GM18870 (cell line): ENCODE measurements around the gene VIPR2.
"Not testable (repeated sequence)": the region's sequence is repeated elsewhere in the genome, so short reads cannot be mapped to it uniquely, and the experiment has no call there.

ENCODE experiments used
- ATAC-seq: cut with Tn5 transposase; IDR thresholded peaks from one replicate; pipeline ENCODE4 v1.9.1; 2021; ENCODE audit warnings: moderate library complexity; ENCODE audit not compliant: unreplicated experiment

VIPR2 gene, protein sequence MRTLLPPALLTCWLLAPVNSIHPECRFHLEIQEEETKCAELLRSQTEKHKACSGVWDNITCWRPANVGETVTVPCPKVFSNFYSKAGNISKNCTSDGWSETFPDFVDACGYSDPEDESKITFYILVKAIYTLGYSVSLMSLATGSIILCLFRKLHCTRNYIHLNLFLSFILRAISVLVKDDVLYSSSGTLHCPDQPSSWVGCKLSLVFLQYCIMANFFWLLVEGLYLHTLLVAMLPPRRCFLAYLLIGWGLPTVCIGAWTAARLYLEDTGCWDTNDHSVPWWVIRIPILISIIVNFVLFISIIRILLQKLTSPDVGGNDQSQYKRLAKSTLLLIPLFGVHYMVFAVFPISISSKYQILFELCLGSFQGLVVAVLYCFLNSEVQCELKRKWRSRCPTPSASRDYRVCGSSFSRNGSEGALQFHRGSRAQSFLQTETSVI

DNA sequence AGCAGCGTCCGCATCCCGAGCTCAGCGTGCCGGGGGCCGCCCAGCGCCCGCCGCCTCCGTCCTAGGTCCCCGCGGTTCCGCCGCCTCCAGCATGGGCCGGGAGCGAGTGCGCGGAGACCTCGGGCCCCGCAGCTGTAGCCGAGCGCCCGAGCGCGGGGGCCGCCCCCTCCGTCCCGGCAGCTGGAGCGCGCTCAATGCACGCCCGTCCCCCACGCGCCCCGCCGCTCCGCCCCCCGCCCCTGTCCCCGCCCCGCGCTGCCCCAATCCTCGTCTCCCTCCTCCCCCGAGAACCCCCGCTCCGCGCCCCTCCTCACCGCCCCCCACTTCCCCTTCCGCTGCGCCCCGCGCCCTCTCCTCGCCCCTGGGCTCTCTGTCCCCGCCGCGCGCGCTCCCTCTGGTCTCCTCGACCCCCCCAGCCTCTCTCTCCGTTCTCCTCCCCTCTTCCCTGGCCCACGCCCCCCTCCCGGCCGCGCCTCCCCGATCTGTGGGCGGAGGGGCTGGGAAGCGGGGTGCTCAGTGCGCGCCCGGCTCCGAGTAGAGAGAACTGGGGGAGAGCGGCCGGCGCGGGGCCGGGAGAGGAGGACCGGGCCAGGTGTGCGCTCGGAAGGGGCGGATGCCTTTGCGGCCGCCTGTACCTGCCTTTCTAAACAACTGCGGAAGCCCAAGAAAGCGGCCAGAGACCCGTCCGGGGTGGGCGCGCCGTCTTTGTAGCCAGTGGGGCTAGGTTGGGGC is at the start of gene VIPR2:
VIPR2 (minus strand) TSS at position 110 of the 732 bp plus-strand sequence; CDS start at position 14, 96 bp downstream.
- ATAC-seq = no peak

DNA sequence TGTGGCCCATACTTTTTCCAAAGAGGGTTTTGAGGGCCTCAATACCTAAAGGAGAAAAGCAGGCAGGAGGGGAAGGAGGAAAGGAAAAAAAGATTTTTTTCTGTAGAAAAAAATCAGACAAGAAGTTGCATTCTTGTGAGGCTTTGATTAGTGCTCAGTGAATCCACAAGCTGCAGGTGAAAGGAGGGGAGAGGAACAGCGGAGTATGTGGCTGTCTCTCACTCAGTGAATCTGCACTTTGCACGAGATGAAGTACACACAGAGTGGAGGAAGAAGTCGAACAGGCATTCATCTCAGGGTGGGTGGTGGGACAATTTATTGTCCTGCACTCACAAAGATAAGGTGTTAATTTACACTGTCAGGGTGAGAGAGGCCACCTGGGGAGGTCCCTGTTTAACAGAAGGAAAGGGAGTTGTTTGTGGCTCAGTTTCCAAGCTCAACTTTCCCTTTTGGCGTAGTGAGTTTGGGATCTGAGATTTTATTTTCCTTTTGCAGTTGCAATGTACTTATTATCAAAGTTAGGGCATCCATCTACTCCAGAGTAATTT is 49.0 kb upstream of the VIPR2 start:
- no peak for ATAC-seq

DNA sequence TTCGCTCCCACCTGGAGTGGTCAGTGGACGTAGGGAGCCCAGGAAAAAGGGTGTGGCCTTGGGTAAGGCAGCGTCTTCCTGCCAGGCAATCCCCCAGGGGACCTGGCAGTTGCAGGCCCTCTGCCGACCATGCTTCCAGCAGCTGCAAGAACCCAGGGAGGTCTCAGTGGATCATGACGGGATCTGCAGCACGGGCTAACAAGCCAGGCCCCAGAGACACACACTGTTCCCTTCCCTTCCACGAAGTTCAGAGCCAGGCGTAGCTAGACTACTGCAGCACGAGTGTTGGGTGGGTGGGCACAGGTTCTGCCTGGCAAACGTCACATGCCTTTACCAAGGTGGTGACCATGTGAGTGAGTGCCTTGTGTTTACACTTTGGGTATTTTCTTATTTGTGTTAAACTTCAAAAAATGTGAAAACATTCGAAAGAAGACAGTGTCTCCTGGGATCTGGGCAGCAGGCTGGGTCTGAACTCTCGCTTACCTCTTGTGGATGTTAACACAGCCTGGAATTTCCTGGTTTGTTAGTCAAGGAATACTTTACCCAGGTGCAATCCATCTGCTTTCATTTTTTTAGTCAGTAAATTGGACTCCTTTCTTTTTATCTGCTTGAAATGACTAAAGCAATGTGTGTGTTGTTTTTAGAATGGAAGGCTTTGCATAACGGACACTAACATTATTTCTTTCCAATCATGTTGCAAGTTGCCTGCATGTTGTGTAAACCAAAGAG is 48.2 kb upstream of the VIPR2 start:
- no peak for ATAC-seq

DNA sequence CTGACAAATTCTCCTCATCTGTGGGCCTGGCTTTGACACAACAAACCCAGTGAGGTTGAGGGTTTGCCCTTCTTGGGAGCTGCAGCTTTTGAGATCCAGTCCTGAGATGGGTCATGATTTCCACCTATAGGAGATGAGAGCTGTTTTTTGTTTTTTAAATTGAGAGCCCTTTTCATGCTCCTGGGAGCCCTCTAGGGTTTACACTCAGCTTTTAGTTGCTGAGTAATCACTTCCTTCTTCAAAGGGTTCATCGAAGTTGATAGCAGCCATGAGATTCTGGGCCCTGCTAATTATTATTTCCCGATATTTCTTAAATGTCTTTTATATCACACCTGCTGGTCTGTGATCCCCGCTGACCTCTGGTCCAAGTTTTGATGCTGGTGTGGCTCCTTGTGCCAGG is 47.3 kb upstream of the VIPR2 start:
- ATAC-seq = no peak

DNA sequence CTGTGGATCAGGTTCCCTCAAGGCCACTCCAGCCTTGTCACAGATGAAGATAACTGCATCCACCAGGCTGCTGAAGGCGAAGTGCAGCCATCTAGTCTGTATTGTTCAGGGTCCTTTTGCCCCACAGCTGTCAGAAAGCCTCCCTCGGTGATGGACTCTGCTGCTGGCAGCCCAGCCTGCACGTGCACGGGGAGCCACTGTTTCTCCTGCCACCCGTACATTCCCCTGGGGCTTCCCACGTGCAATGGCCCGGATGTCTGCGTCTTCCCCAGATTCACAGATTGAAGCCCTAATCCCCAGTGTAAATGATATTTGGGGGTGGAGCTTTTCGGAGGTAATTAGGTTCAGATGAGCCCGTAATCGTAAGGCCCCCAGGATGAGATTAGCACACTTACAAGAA is 46.6 kb upstream of the VIPR2 start:
- no peak for ATAC-seq

DNA sequence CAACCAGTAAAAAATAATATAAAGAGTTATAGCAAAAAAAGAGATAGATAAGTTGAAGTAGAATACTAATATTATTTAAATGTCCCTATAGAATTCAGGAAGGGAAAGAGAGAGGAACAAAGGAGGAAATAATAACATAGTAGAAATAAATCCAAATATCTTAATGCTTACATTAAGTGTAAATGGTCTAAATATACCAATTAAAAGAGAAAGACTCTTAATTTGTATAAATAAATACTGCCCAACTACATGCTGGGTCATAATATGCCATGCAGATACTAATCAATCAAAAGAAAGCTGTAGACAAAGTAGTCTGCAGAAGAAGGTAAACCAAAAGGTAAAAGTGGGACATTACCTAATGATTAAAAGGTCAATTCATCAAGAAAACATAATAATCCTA is 43.3 kb upstream of the VIPR2 start:
- ATAC-seq = no peak

DNA sequence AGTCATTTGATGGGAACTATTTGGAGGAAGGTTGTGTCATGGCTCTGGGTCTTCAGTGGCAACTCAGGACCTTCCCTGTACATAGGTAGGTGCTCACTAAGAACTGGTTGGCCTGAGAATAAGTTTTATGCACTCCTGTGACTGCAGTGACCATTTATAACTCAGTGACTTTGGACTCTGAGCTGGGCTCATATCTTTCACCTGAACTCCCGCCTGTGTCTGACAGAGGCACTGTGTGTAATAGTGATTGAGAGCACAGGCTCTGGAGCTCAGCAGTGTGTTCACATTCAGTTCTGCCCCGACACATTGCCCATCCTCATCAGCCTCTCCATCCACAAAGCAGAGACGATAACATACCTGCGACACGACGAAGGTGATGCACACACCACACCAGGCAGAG is 34.6 kb upstream of the VIPR2 start:
- ATAC-seq = no peak

DNA sequence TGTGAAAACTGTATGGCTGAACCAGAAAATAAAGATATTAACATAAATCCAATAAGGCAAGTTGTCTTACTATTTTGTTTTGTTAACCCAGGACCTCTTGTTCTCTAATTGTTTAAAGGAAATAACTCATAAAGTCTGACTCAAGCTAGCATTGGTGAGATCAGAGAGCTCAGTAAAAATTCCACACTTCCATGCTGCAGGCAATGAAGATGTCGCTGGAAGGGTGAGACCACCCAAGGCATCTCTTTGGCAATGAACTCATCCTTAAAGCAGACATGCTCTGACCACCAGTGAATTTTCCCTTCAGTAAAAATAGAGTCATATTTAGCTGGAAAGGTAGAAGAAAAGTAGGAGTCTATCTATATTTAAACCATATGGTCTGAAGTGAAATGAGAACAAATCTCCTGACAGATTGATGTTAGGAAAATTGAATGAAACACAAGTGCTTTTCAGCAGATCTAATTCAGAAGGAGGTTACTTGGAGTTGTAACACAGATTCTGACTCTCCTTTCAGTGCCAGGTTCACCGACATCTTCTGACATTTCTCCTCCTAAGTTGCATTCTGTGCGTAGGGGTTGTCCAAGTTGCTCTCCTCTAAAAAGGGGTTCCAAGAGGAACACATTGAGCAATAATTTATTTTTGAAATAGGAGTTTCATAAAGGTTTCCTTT is 32.8 kb upstream of the VIPR2 start:
- ATAC-seq = no peak

DNA sequence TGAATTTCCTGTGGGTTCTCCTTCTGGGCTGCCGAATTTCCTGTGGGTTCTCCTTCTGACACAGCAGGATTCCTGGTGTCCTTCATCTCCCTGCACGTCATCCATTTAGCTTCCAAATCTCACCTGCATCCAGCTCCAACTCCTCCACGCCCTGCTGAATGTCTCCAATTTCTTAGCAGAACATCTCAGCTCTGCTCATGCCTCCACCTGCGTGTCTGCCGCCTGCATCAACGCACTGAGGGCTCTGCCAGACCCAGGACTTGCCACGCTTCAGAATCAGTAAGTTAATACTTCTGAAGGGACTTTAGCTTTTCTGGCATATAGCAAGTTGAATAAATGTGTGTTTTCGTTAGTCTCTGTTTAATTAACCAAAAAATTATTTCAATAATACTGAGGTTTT is 31.1 kb upstream of the VIPR2 start:
- ATAC-seq = no peak

DNA sequence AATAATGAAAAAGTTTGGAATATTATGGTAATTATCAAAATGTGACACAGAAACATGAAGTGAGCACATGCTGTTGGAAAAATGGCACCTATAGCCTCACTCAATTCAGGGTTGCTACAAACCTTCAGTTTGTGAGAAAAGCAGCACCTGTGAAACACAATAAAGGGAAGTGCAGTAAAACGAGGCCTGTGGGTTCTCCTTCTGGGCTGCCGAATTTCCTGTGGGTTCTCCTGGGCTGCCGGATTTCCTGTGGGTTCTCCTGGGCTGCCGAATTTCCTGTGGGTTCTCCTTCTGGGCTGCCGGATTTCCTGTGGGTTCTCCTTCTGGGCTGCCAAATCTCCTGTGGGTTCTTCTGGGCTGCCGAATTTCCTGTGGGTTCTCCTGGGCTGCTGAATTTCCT is 30.4 kb upstream of the VIPR2 start:
- ATAC-seq = not testable (repeated sequence)

DNA sequence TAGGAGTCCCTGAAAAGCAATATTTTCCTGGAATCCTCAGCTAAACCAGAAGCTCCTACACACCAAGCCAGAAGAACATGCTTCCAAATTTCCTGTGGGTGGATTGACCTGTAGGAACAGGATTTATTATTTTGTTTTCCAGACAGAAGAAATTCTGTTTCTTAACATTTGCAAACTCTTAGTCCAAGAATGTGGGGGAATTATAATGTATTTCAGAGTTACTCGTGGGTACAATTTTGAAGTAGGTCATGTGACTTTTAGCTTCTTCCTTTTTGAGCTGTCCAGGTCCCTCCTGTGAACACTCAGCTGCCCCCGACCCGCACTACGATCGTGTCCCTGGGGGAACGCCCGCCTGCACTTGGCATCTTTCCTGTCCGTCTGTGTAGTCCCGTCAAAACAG is 27.7 kb upstream of the VIPR2 start:
- no peak for ATAC-seq

DNA sequence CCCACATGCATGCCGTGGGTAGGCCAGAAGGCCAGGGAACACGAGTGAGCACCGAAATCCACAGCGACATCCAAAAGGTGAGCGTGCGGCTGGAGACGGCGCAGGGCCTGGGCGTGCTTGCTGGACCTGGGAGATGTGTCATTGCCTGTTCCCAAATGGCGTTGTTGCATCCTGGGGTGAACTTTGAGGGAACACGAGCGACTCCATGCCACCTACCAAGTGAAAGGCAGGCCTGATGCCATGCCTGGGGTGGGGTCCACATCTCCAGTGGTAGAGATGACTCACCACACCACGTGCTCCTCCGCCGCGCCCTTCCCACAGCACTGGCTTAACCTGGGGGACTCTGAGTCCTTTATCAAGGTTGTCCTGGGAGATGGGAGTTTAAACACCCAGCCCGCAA is 24.7 kb upstream of the VIPR2 start:
- ATAC-seq = no peak

DNA sequence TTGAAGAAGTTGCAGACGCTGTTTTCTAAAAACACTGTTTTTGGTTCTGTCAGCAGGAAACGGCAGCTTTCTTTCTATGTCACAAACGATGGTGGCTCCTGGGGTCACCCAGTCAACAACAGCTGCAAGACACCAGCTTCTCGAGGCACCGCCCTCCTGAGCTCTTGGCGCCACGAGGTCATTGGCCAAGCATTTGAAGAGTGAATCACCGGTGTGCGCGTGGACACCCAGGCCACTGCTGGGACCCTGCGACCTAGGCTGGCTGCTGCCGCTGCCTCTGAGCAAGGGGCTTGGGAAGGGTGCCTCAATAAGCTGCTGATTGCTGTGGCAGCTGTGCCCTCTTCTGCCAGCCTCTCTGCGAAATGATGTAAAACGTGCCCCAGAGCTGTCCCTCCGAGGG is 22.5 kb upstream of the VIPR2 start:
- ATAC-seq = no peak

DNA sequence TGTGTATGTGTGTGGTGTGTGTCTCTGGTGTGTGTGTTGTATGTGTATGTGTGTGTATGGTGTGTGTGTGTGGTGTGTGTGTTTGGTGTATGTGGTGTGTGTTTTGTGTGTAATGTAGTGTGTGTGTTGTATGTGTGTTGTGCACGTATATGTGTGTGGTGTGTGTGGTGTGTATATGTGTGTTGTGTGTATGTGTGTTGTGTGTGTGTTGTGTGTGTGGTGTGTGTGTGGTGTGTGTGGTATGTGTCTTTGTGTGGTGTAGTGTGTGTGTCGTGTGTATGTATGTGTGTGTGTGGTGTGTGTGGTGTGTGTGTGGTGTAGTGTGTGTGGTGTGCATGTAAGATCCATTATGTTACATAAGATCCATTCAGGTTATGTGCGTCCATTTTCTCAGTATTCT is 21.9 kb upstream of the VIPR2 start:
- ATAC-seq = no peak

DNA sequence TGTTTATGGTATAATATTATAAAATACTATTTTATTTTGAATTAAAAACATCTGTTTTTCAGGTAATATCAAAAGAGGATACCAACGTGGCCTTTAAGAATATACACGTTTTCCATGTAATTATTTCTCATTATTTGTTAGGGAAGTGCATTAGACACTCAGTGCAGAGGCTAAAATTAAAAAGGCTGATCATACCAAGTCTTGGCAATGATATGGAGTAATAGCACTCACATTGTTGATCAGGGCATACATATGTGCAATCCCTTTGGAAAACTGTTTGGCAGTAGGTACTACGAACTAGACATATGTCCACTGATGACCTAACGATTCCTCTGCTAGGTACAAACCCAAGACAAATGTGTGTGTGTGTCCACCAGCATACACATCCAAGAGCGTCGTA is 20.7 kb upstream of the VIPR2 start:
- ATAC-seq = no peak

DNA sequence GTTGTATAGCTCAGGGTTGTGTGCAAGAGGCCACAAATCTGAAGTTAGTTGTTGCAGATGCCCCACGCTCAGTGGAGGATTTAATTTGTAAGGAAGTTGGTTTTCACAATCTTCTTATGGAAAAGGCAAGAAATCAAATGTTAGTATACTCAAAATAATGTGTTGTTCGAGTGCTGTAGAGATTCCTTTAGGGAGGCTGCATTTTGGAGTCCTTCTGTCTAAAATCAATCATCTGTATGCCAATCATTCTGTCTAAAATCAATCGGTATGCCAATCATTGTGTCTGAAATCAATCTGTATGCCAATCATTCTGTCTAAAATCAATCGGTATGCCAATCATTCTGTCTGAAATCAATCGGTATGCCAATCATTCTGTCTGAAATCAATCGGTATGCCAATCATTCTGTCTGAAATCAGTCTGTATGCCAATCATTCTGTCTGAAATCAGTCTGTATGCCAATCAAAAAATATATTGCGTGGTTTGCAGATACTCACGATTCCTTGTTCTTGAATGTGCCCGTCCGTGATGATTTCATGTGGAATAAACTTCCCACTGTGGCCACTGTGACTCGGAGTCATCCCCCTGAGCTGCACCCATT is 19.1 kb upstream of the VIPR2 start:
- not testable (repeated sequence) for ATAC-seq

DNA sequence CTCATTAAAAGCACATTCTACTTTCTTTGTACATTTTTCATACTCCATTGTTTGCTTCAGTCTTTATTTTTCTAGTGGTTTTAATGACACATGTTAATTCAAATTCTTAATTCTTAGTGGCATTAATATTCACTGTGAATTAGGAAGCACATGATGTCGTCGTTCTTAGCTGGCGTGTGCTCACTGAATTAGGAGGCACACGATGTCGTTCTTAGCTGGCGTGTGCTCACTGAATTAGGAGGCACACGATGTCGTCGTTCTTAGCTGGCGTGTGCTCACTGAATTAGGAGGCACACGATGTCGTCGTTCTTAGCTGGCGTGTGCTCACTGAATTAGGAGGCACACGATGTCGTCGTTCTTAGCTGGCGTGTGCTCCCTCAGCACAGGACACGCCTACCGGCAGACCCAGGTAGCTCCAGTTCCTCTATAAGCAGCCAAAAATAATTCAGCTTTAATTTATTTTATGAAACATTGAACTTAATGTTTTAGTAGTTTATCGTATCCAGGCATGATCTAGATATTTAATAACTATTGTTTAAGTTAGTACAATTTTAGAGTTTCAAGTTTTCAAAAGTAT is 17.5 kb upstream of the VIPR2 start:
- not testable (repeated sequence) for ATAC-seq

DNA sequence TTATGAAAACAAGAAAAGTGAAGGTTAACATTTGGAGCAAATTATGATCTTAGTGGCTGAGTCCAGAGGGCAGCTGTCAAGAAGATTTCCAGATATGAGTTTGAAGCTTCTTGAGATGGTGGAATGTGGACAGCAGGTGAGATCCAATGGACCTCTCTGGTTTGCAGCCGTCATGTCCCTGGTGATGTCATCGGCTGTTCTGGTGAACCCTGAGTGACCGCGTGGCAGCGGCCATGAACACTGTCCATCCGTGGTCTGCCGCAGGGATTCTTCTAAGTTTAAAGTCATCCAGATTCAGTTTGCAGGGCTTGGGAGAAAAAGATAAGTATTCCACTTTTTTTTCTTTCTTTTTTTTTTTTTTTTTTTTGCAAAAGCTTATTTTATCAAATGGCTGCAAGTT is 15.8 kb upstream of the VIPR2 start:
- no peak for ATAC-seq

DNA sequence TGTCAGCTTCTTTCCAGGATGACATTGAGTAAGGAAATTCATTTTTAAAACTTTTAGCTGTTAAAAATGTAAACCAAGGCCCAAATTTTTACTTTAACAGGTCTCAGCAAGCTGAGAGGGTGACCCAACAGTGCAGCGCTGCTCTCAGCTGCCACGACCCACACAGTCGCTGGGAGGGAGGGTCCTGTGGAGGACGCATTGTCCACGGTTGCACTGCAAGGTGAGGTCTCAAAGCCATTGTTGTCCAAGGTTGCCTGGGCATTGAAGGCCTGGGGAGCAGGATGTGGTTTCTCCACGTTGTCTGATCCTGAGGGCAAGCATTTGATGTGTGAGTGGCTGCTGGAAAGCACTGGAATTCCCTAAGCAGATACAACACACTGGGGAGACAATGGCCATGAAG is 15.1 kb upstream of the VIPR2 start:
- no peak for ATAC-seq

DNA sequence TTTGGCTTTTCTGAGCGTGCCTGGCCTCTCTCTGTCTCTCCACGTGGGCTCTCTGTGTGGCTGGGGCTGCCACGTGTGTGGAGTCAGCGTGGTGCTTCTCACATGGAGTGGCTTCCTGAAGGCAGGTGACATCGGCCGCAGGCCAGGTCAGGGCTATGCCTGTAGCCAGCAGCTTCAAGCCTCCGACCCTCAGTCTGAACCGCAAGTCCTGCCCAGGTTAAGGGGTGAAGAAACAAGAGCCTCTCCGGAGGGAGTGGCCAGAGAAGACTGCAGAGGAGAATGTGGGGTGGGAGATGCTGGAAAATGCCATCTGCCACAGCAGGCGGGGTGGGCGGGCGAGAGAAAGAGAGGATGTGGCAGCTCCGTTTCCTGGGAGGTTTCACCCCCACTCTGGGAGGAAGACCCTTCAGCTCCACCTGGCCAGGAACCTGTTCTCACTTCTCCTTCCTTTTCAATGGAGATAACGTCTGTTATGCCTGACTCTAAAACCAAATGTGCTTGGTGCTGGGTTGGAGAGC is 14.3 kb upstream of the VIPR2 start:
- no peak for ATAC-seq
